ENCODE measurements around the gene SLC4A11.

- no peak for TF ChIP-seq TAF1 (IDR thresholded peaks at IDR 0.05; ENCODE audit: low read depth, low read length)
- TF ChIP-seq POLR2AphosphoS5 (IDR thresholded peaks at IDR 0.05; ENCODE audit: low read depth, low read length): no peak
- TF ChIP-seq POLR2A (IDR thresholded peaks at IDR 0.05; ENCODE audit: low read depth, low read length): no peak
Observed at GRCh38 chr20:3199206-3199605, 39.8 kb downstream of the SLC4A11 start.
